GM21526 (cell line): ENCODE results near the gene MGAT4C.
"Not testable (repeated sequence)": the region's sequence is repeated elsewhere in the genome, so short reads cannot be mapped to it uniquely, and the experiment has no call there.

ENCODE experiments used
- ATAC-seq: cut with Tn5 transposase; IDR thresholded peaks from one replicate; pipeline ENCODE4 v1.9.1; 2021; ENCODE audit warnings: moderate library complexity; ENCODE audit not compliant: unreplicated experiment, low FRiP score

The MGAT4C gene

GRCh38 chr12:86139671-86140070, 116.5 kb downstream of the MGAT4C start:
- no peak for ATAC-seq

- no peak for ATAC-seq
These were observed 117.4 kb downstream of the MGAT4C start for GRCh38 chr12:86138770-86139169.

GRCh38 chr12:86137936-86138335, 118.3 kb downstream of the MGAT4C start:
- ATAC-seq: no peak

- ATAC-seq: no peak
These were observed 121.6 kb downstream of the MGAT4C start for GRCh38 chr12:86134561-86134960.

GRCh38 chr12:86126900-86127299, 129.3 kb downstream of the MGAT4C start:
- not testable (repeated sequence) for ATAC-seq

- ATAC-seq: no peak
These were observed 133.2 kb downstream of the MGAT4C start for GRCh38 chr12:86122846-86123468.

DNA sequence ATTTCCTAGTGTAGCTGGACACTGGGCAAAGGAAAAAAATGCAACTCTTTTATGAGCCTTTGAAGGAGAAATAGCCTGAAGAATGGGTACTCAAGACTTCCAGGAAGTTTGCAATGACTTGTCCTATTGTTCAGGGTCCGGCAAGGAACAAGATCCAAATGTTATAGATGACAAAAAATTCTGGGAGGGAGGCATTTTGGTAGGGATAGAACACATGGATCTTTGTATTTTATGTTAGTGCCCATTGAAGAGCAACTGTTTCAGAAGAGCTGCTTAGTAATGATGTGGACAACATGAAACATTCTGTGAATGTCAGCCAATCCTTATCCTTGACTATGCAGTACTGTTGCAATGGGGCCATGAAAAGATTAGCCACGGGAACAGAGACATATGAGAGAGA, 138.0 kb downstream of the MGAT4C start:
- no peak for ATAC-seq

GRCh38 chr12:86117711-86118110, 138.5 kb downstream of the MGAT4C start:
- no peak for ATAC-seq

GRCh38 chr12:86104087-86104486, 152.1 kb downstream of the MGAT4C start:
- ATAC-seq: no peak

GRCh38 chr12:86097161-86097560, 159.0 kb downstream of the MGAT4C start:
- ATAC-seq: no peak

- ATAC-seq: no peak
These were observed 164.5 kb downstream of the MGAT4C start for GRCh38 chr12:86091681-86092080.

DNA sequence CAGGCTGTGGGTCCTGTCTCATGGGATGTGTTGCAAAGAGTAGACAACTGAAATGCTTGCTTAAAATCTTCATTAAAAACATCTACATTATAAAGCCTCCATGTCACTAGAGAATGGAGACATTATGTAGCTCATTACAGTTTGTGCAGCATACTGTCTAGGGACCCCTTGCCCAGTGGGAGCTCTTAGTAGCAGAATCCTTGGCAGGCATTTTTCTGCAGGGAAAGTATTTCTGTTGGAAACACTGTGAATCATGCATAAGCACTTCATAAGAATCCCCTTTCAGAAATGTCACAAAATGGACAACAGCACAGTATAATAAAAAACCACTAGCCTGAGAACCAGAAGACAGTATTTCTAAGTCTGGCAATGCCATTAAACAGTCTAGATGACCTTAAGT, 174.3 kb downstream of the MGAT4C start:
- no peak for ATAC-seq

GRCh38 chr12:86059052-86059451, 197.1 kb downstream of the MGAT4C start:
- ATAC-seq: not testable (repeated sequence)

DNA sequence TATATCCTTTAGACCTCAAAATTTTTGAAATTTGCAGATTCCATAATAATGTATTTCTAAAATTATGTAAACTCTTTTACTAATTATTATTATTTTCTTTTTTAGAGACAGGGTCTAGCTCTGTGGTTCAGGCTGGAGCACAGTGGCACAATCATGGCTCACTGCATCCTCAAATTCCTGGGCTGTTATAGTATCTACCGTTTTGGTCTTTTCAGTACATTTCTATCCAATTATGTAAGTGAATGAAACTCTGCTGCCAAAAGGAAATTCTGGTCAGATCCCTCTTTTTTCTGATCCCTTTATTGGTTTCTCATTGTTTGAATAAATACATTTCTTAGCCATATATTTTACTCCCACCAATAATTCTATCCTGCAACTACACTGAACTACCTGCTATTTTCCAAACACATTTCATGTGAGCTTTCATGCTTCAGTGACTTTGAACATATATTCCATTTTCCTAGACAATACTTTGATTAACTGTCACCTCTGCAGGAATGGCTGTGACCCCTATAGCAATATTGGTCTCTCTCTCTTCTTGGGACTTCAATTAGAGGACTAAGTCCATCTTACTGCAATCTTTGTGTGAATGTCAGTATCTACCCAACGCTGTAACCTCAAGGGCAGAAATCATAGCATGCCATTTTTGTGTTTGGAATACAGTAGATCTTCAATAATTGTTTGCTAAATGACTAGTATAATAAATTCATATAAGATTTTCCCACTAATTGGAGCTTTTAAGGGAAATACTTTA, 198.9 kb downstream of the MGAT4C start:
- ATAC-seq: no peak

GRCh38 chr12:86052921-86053320, 203.3 kb downstream of the MGAT4C start:
- no peak for ATAC-seq

GRCh38 chr12:86050010-86050409, 206.2 kb downstream of the MGAT4C start:
- ATAC-seq: no peak

GRCh38 chr12:86044396-86044795, 211.8 kb downstream of the MGAT4C start:
- ATAC-seq: no peak

DNA sequence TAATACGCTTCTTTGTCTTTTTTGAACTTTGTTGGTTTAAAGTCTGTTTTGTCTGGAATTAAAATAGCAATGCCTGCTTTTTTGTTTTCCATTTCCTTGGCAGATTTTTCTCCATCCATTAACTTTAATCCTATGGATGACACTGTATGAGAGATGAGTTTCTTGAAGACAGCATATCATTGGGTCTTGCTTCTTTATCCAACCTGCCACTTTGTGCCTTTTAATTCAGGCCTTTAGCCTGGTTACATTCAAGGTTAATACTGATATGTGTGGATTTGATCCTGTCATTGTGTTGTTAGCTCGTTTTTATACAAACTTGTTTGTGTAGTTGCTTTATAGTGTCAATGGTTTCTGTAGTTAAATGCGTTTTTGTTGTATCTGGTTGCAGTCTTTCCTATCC, 214.1 kb downstream of the MGAT4C start:
- no peak for ATAC-seq

- no peak for ATAC-seq
These were observed 237.8 kb downstream of the MGAT4C start for GRCh38 chr12:86018361-86018760.

- no peak for ATAC-seq
These were observed 241.2 kb downstream of the MGAT4C start for GRCh38 chr12:86015026-86015425.

DNA sequence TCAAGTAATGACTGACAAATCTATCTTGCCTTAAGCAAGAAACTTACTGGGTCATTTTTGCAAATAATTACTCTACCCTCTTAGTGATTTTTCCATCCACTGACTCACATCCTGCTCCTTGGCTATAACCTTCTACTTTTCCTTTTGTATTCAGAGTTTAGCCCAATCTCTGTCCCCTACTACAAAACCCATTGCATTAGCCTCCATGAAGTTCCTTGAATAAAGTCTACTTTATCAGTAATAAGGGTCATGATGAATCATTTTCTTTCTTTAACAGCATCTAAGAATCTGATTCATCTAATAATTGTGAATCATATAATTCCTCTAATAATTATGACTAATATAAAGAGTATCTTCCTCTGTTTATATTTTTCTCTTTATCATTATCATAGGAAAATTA, 249.5 kb downstream of the MGAT4C start:
- ATAC-seq: no peak

- no peak for ATAC-seq
These were observed 258.1 kb downstream of the MGAT4C start for GRCh38 chr12:85998074-85998473.
